Embryonic facial prominence (tissue), 1 donor: ENCODE results near the gene DHPS.
"Not testable (repeated sequence)": the region's sequence is repeated elsewhere in the genome, so short reads cannot be mapped to it uniquely, and the experiment has no call there.

Experiments used
- DNase-seq: peaks from one replicate; pipeline ENCODE4 v3.0.0-alpha.2; 2016; ENCODE audit errors: extremely low spot score

DHPS gene

DNA sequence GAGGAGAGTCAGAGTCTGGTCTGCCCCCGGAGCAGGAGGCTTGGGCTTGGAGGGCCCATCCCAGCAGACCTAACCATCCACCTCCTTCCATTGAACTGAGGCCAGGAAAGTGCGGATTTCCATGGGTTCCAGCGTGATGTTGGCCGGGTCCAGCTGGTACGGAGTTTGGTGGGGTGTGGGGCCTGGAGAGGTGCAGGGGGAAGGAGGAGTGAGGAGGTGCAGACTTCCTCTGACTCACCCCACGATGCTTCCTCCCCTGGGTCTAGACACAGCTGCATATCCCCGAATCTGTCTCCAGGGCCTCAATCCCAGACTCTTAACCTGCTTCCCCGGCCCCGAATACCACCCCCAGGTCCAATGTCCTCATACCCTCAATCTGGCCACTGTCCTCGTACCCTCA, 35.1 kb downstream of the DHPS start:
- no peak for DNase-seq

- DNase-seq: not testable (repeated sequence)
Observed at GRCh38 chr19:12643716-12644115, 38.0 kb downstream of the DHPS start.

DNA sequence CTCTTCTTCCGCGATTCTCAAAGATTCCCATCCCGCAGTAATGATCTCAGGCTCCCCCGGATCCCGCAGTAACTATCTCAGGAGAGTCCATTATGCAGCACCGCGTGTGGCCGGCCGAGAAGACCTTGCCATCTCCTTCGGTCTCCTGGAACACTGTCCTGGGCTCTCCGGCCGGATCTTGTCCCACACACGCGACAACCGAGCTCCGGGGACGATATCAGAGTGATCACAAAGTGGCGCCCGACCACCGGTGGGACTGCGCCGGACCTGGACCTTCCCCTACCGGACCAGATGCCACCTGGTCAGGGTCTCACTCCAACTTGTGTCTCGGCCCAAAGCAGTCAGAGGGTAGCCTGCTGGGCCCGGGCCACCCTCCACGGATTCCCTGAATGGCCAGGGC, 39.2 kb downstream of the DHPS start:
- no peak for DNase-seq

DNA sequence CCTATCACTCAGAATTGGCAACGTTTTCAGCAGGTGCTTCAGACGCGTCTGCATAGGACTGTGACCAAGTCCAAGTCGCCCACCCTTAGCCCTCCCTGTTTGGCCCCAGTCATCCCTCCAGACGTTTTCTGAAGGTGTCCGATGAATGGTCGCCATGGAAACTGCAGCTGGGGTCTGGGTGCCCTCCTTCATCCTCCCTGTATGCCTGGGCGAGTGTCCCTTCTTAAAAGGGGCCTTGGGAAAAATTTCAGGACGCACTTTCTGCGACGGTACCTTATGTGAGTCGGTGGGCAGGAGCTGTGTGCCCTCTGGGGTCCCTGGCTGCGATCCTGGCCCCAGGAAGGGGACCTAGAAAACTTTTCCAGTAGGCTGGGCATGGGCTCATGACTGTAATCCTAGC, 40.2 kb downstream of the DHPS start:
- DNase-seq: no peak

- peak; percentile 20 for DNase-seq
Observed at GRCh38 chr19:12639901-12640613, 41.6 kb downstream of the DHPS start.

DNA sequence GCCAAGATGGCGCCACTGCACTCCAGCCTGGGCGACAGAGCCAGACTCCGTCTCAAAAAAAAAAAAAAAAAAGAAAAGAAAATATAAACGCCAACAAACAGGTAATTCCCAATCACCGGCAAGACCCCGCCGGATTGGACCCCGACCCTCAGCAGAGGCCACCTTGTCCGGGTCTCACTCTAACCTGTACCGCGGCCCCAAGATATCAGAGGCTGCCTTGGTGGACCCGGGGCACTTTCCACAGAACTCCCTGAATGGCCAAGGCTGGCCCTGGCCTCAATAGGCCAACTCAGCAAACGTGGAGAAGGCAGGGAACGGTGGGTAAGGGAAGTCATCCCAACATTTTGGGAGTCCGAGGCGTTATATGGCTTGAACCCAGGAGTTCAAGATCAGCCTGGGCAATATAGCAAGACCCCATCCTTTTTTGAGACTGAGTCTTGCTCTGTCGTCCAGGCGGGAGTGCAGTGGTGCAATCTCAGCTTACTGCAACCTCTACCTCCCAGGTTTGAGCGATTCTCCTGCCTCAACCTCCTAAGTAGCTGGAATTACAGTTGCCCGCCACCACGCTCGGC, 43.0 kb downstream of the DHPS start:
- DNase-seq: no peak

DNA sequence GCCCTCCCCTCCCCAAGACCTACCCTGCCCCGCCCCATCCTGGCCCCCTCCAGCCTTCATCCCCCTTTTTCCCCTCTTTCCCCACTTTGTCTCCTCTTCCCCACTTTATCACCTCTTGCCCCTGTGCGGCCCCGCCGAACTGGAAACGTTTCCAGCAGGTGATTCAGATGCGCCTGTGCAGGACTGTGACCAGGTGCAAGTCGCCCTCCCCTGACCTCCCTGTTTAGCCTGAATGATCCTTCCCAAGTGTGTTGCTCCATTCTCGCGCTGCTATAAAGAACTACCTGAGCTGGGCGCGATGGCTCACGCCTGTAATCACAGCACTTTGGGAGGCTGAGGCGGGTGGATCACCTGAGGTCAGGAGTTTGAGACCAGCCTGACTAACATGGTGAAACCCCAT, 45.0 kb downstream of the DHPS start:
- no peak for DNase-seq

DNA sequence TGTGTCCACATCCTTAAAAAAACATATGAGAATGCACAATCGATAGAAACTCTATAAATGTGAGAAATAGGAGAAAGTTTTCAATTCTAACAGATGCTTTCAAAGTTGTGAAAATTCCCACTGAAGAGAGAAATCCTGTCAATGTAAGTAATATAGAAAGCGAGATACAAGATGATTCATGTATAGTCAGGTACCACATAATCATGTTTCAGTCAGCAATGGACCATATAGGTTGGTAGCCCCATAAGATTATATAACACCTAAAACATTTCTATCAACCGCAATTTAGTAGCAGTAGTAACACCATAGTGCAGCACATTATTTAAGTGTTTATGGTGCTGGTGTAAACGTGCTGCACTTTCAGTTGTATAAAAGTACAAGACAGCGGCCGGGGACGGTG, 52.5 kb downstream of the DHPS start:
- no peak for DNase-seq

DNA sequence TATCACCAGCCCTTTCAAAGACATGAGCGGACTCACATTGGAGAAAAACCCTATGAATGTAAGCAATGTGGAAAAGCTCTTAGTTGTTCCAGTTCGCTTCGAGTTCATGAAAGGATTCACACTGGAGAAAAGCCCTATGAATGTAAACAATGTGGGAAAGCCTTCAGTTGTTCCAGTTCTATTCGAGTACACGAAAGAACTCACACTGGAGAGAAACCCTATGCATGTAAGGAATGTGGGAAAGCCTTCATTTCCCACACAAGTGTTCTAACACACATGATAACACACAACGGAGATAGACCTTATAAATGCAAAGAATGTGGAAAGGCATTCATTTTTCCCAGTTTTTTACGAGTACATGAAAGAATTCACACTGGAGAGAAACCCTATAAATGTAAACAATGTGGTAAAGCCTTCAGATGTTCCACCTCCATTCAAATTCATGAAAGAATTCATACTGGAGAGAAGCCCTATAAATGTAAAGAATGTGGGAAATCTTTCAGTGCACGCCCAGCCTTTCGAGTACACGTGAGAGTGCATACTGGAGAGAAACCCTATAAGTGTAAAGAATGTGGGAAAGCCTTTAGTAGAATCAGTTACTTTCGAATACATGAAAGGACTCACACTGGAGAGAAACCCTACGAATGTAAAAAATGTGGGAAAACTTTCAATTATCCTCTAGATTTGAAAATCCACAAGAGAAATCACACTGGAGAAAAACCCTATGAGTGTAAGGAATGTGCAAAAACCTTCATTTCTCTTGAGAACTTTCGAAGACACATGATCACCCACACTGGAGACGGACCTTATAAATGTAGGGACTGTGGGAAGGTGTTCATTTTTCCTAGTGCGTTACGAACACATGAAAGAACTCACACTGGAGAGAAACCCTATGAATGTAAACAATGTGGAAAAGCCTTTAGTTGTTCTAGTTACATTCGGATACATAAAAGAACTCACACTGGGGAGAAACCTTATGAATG, 53.3 kb downstream of the DHPS start:
- DNase-seq: no peak

GRCh38 chr19:12626958-12627357, 54.7 kb downstream of the DHPS start:
- no peak for DNase-seq
